Stimulated activated CD4-positive, alpha-beta T cell treated with anti-CD3 and anti-CD28 coated beads, Interleukin-1b, Interleukin-23, amount 100 ng/mL, for 1 hour (primary cell): ENCODE measurements around the gene KCNQ2.

Experiments
- DNase-seq, 2 donors: peaks; one replicate each; pipeline ENCODE4 v3.0.0-alpha.2; 2020; ENCODE audit warnings: low read depth in 2 of 2

Gene KCNQ2

DNA sequence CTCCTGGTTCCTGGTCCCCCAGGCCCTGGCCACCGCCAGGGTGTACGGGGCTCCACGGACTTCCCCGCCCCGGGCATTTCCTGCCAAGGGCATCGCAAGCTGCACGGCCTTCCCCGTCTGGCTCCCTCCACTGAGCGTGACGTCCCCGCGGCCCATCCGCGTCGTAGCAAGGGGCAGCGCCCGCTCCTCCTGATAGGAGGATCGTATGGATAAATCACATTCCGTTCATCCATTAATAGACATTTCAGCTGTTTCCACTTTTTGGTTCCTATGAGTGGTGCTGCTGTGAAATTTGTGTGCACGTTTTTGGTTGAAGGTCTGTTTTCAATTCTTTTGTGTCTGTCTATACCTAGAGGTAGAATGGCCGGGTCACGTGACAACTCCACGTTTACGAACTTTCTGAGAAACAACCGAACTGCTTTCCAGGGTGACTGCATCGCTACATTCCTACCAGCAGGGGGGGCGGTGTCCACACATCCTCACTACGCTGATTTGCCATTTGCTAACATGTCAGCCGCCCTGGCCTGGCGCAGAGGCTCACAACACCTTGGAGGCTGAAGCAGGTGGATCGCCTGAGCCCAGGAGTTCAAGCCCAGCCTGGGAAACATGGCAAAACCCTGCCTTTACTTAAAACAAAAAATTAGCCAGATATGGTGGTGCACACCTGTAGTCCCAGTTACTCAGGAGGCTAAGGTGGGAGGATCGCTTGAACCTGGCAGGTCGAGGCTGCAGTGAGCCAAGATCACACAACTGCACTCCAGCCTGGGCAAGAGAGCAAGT is 37.7 kb downstream of the KCNQ2 start:
- peak; percentile 37 to 43 for DNase-seq

GRCh38 chr20:63433756-63434531 is 38.5 kb downstream of the KCNQ2 start:
- DNase-seq: no peak

DNA sequence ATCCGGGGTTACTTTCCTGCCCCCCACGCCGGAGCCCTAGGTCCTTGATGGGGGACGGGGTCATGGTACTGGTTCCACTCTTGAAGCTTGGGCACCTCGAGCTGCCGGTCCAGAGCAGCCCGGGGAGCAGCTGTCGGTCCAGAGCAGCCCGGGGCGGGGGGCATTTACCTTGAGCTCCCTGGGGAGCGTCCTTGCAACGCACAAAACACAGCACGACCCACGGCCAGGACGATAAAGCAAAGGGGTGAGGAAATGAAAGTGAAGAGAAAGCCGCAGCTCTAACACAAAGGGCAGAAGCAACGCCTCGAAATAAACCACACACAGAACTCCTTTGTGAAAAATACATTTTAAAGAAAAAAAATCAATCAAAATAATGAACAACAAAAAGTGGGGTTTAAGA is 39.1 kb downstream of the KCNQ2 start:
- DNase-seq: no peak

DNA sequence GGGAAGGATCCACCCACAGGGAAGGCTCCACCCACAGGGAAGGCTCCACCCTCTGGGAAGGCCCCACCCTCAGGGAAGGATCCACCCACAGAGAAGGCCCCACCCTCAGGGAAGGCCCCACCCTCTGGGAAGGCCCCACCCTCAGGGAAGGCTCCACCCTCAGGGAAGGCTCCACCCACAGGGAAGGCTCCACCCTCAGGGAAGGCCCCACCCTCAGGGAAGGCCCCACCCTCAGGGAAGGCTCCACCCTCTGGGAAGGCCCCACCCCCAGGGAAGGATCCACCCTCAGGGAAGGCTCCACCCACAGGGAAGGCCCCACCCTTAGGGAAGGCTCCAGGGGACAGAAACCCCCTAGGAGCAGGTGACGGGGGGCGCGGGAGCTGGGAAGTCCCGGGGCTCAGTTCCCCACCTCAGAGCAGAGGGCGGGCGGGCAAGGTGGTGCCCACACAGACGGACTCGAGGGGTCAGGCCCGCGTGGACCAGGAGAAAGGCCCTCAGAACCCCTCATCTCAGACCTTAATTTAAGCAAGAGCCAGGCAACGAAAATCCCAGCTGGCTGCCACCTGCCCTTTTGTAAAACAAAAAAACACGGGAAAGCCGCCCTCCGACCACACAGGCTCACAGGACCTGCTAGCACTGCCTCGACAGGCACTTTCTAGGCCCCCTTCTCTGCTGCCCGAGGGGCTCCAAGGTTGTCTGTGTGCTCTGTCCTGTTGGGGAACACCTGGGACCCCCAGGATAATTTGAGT is 39.7 kb downstream of the KCNQ2 start:
- no peak for DNase-seq

DNA sequence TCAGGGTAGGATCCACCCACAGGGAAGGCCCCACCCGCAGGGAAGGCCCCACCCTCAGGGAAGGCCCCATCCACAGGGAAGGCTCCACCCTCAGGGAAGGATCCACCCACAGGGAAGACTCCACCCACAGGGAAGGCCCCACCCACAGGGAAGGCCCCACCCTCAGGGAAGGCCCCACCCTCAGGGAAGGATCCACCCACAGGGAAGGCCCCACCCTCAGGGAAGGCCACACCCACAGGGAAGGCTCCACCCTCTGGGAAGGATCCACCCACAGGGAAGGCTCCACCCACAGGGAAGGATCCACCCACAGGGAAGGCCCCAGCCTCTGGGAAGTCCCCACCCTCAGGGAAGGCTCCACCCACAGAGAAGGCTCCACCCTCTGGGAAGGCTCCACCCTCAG is 40.5 kb downstream of the KCNQ2 start:
- DNase-seq: no peak

GRCh38 chr20:63430891-63431290 is 41.6 kb downstream of the KCNQ2 start:
- no peak for DNase-seq

GRCh38 chr20:63429992-63430391 is 42.5 kb downstream of the KCNQ2 start:
- DNase-seq: no peak

DNA sequence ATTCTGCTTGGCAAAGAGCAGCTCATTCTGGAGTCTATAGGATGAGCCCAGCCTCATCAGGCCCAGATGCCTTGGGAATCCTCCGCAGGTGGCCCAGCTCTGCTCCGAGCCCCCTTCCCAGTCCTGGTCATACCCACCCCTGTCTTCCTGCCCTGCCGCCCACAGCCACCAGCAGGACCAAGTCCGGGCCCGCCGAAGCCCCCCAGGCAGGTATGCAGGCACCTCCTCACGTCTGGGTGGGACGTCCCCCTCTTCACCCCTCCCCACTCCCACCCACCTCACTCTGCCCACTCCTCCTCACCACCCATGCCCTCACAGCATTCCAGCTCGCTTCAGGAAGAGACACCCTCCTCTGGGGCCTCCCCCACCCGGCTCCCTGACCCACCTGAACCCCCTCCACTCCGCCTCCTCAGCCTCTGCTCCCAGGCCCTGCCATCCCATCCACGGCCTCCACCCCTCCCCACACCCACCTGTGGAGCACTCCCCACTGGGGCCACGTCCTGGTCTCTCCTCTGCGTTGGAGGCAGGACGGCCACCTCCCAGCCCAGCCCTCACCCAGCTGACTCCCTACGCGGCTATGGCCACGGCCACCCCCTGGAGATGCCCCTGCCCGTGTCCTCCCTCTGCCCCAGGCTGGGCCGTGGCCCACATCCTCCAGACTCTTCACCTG is 43.4 kb downstream of the KCNQ2 start:
- DNase-seq: no peak

GRCh38 chr20:63427724-63428330 is 44.6 kb downstream of the KCNQ2 start:
- DNase-seq: no peak

GRCh38 chr20:63427206-63427605 is 45.2 kb downstream of the KCNQ2 start:
- DNase-seq: no peak

GRCh38 chr20:63425846-63426485 is 46.5 kb downstream of the KCNQ2 start:
- no peak for DNase-seq

- no peak for DNase-seq
These were observed 47.8 kb downstream of the KCNQ2 start for GRCh38 chr20:63424613-63425012.

- no peak for DNase-seq
These were observed 48.7 kb downstream of the KCNQ2 start for GRCh38 chr20:63423751-63424150.

GRCh38 chr20:63422653-63423052 is 49.8 kb downstream of the KCNQ2 start:
- no peak for DNase-seq

DNA sequence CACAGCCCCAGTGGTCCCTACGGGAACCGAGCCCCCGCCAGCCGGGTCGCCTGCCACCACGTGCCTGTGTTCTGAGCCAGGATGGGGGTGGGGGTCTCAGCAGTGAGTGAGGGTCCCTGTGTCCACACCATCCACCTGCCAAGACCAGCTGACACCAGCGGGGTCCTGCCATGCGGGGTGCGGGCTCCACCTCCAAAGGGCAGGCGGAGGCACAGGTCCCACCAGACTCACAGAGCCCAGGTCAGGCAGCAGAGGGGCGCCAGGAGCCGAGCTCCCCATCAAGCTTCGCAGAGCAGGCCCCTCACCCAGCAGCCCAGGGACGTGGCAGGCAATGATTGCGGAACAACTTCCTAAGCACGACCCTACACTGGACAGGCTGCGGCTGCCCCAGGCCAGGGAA is 50.5 kb downstream of the KCNQ2 start:
- no peak for DNase-seq

GRCh38 chr20:63421094-63421692 is 51.3 kb downstream of the KCNQ2 start:
- DNase-seq: no peak

DNA sequence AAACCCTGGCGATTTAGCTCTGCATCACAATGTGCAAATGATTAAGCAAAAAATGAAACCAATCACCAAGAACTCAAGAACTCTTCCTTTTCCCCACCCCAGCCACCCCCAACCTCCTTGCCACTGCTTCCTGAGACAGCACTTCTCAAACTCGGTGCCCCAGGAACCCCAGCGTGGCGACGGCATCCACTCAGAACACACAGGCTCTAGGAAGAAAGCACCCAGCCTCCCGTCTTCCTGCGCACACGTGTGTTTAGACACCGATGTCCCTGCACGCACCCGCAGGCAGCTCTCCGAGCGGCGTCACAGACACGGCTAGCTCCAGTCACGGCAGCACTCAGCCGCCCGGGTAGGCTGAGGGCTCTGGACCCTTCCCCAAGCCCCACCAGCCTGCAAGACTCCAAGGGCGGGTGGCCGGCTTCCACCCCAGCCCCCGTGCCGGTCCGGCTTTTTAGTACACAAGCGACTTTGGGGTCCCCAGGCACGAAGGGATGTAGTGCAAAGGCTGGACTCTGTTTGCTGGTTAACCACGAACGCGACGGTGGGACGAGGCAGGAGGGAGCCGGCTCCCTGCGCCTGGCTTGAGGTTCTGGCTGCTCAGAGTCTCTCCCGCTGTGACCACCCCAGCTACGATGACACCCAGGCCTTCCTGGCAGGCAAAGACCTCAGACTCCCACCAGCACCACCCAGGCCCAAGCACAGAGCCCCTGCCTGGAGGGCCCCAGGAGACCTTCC is 51.9 kb downstream of the KCNQ2 start:
- DNase-seq: no peak

GRCh38 chr20:63419299-63419698 is 53.2 kb downstream of the KCNQ2 start:
- no peak for DNase-seq

GRCh38 chr20:63418617-63419016 is 53.8 kb downstream of the KCNQ2 start:
- no peak for DNase-seq

GRCh38 chr20:63417738-63418120 is 54.7 kb downstream of the KCNQ2 start:
- DNase-seq: no peak
